Measurements from ENCODE around the gene ARRDC2. TPM values are rescaled to one million over a fixed set of nuclear protein-coding genes. Genes with fewer than 3 reads are reported as not detected.

Gene ARRDC2
- total and polyA plus RNA-seq, 2 of the 13 experiments (the other 11 are each of a cell fraction or from before 2014, with no cell fraction given) = 2.1 to 3.4 TPM

- TF ChIP-seq ISX (CRISPR knock-in tag; conservative IDR thresholded peaks at IDR 0.05) (no peak), HNF4A (CRISPR knock-in tag; IDR thresholded peaks at IDR 0.05) (no peak), NAIF1 (CRISPR knock-in tag; IDR thresholded peaks at IDR 0.05; ENCODE audit: borderline replicate concordance) (no peak), SIX1 (CRISPR knock-in tag; IDR thresholded peaks at IDR 0.05; ENCODE audit: borderline replicate concordance) (no peak), SP140L (CRISPR knock-in tag; IDR thresholded peaks at IDR 0.05; ENCODE audit: borderline replicate concordance) (no peak), ZNF407 (CRISPR knock-in tag; IDR thresholded peaks at IDR 0.05; ENCODE audit: not compliant biosample characterization) (no peak), SNAPC4 (CRISPR knock-in tag; IDR thresholded peaks at IDR 0.05) (no peak), SRSF1 (optimal IDR thresholded peaks at IDR 0.05; ENCODE audit: low read depth, low read length) (peak; percentile 37), RELA (CRISPR knock-in tag; IDR thresholded peaks at IDR 0.05) (no peak), TCF12 (IDR thresholded peaks at IDR 0.05) (no peak), TCF12 (CRISPR knock-in tag; IDR thresholded peaks at IDR 0.05) (0 out of 2 replicates have a peak, but pooled peaks have one; percentile 31)
These were observed 6.8 kb upstream of the ARRDC2 start (continued) for GRCh38 chr19:18000915-18001776.
